GM18517 (cell line): Measurements from ENCODE around the gene HECTD1.
"Not testable (repeated sequence)": the region's sequence is repeated elsewhere in the genome, so short reads cannot be mapped to it uniquely, and the experiment has no call there.

Source experiments
- ATAC-seq: cut with Tn5 transposase; IDR thresholded peaks from one replicate; pipeline ENCODE4 v1.9.1; 2021; ENCODE audit warnings: mild to moderate bottlenecking, moderate library complexity; ENCODE audit not compliant: unreplicated experiment

Gene HECTD1

DNA sequence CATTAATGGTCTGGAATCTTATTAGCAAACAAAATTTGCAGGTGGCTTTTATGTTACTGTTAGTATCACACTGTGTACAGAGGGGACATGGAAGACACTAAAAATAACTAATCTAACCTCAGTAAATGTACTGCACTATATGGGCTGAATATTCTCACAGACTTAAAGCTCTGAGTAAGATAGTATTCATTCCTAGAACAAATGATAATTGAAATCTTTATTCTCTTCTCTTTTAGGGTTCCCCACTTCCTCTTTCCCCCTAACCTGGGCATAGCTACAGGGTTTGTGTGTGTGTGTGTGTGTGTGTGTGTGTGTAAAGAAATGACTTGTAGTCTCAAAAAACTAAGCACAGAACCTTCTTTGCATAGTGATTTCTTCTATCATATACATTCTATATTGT, 21.4 kb upstream of the HECTD1 start:
- peak; percentile 78 for ATAC-seq

DNA sequence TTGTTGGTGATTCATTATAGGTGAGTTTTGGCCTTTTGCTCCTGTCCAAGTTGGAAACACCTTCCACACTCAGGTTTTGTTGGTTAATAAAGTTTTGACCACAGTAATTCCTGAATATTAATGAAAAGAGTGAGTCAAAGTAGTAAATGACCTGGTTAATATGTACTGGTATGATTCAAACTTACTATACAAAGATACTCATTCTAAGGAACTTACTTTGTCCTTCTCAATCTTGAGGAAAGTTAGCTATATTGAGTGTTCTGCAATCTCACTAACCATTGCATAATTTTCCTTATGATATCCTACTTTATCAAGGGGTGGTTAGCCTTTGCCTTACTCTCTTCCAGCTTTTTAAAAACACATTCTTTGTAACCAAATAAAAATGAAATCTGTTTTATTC, 20.9 kb upstream of the HECTD1 start:
- no peak for ATAC-seq

DNA sequence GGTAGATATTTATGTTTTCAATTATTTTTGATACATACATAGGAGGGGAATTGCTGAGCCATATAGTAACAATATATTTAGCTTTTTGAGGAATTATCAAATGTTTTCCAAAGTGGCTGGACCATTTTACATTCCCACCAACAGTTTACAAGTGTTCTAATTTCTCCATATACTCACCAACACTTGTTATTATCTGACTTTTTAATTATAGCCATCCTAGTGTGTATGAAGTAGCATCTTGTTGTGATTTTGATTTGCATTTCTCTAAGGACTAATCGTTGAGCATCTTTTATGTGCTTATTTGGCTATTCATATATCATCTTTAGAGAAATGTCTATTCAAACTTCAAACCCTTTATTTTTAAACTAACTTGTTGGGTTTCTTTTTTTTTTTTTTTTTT, 17.2 kb upstream of the HECTD1 start:
- no peak for ATAC-seq

DNA sequence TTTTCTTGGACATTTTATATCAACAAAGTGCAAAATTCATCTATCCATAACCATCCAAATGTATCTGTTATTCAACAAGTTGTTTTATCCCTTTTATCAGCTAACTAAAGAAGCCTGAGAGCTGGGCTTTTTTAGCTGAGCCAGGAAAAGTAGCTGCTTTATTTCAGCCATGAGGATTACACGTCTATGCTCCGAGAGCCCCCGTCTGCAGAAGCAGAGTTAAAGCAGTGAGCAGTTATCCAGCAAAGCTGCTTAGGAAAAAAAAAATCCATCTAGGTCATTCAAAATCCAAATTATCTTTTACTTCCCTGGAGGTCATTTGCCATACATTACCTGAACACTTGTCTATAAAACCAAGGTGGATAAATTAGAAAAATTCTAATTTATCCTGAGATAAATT, 15.7 kb upstream of the HECTD1 start:
- ATAC-seq, result no peak

DNA sequence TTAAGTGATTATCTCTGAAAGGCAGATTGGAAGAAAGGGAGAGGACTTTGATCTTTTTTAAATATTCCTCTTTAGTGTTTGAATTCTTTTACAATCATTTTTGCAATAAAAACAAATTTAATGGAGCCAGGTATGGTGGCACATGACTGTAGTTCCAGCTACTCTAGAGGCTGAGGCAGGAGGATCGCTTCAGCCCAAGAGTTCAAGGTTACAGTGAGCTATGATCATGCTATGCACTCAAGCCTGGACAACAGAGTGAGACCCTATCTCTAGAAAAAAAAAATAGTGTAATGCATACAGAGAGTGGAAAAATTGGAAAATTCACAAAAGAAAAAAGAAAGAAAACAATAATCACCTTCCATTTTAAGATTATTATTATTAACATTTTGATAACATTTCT, 15.2 kb upstream of the HECTD1 start:
- ATAC-seq, result no peak

DNA sequence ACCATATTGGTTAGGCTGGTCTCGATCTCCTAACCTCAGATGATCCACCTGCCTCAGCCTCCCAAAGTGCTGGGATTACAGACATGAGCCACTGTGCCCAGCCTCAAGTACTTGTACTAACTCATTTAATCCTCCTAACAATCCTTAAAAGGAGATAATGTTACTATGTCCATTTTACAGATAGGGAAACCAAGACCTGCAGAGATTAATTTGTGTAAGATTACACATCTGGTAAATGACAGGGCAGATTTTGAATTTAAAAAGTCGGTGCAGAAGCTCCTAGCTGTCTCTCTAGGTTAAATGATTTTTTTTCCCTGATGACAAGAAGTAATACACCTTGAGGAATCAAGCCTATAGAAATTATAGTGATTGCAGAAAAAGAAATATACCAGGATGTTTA, 13.7 kb upstream of the HECTD1 start:
- ATAC-seq, result no peak

DNA sequence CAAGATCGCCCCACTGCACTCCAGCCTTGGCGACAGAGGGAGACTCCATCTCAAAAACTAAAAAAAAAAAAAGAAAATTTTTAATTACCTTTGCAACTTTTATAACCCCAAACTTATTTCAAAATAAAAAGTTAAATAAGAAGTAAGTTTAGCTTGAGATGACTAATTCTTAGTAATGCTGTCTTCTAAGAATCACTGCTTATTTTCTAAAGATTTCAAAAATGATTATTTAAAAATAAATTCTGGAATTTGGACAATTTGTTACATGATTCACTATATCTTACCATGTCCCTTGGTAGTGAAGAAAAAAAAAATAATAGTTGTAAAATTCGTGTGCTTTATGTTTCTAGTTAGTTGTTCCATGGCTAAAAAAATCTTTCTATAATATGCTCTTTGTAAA, 11.6 kb upstream of the HECTD1 start:
- ATAC-seq, result no peak

DNA sequence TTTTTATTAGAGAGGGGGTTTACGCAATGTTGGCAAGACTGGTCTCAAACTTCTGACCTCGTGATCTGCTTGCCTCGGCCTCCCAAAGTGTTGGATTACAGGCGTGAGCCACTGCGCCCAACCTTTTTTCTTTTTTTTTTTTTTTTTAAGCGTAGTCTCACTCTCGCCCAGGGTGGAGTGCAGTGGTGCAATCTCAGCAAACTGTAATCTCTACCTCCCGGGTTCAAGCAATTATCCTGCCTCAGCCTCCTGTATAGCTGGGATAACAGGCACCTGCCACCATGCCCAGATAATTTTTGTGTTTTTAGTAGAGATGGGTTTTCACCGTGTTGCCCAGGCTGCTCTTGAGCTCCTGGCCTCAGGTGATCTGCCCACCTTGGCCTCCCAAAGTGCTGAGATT, 8.8 kb upstream of the HECTD1 start:
- ATAC-seq, result no peak

DNA sequence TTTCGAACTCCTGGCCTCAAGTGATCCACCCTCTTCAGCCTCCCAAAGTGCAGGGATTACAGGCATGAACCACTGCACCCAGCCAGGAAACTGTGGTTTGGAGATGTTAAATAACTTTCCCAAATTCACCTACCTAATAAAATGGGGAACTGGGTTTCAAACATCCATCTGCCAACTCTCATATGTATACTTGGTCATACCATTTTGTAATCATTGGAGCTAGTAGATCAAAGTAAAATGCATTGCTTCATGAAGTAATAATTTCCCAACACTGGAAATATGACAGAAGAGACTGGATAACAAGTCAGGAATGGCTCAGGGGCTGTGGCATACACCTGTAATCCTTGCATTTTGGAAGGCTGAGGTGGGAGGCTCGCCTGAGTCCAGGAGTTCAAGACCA, 5.3 kb upstream of the HECTD1 start:
- ATAC-seq, result no peak

DNA sequence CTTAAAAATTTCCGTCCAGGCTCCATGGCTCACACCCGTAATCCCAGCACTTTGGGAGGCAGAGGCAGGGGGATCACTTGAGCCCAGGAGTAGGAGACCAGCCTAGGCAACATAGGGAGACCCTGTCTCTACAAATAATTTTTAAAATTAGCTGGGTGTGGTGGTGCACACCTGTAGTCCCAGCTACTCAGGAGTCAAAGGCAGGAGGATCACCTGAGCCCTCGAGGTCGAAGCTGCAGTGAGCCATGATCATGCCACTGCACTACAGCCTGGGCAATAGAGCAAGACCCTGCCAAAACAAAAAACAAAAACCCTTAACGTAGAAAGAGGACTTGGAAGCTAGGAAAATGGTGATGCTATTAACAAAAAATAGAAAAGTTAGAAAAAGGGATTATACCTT, 2.0 kb upstream of the HECTD1 start:
- ATAC-seq, result no peak

DNA sequence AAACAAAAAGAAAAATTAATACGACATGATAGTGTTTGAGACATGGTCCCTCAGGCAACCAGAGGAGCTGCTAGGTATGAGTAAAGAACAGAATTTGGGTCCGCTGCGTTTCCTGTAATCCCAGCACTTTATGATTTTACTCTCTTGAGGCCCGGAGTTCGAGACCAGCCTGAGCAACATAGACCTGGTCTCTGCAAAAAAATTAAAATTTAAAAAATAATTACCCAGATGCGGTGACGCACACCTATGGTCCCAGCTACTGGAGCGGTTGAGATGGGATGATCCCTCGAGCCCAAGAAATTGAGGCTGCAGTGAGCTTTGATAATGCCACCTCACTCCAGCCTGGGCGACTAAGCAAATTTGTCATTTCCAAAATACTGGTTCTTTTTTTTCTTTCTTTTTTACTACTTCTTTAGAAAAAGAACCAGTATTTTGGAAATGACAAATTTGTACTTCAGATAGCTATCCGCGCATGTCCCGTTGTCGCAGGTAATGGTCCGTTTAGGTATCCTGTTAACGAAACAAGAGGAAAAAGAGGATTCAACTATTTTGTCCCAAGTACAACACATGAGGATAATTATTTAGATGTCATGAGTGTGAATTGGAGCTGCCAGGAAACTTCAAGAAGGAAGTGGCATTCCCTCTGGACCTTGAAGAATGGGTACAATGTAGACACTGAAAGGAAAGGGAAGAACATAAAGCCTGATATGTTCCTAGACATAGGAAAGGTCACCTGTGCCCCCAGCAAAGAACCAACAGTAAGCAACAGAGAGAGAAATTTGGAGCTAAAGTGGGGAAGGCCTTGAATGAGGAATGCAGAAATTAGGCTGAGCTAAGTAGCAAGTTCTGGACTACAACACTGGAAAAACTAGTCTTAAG, 1.2 kb upstream of the HECTD1 start:
- ATAC-seq, result no peak

DNA sequence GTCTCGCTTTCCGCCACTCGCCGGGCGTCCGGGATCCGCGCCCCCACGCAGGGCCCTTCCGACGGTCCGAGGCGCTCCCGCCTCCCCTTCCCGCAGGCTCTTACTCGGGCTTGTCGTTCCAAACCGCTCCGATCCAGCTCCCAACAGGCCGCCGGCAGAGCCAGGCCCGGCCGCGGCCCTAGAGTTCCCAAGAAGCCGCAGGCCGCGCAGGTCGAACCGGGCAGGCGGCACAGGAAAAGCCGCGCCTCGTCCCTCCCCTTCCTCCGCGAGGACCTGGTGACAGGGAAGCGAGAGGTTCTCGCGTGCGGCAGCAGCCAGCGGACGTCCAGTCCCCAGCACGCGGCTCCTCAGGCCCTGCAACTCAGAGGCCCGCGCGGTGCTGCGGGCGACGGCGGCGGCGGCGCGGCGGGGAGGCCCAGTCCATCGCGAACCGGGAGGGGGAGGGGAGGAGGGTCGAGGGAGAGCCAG, 272 bp downstream of the HECTD1 start:
- peak; percentile 25 for ATAC-seq

DNA sequence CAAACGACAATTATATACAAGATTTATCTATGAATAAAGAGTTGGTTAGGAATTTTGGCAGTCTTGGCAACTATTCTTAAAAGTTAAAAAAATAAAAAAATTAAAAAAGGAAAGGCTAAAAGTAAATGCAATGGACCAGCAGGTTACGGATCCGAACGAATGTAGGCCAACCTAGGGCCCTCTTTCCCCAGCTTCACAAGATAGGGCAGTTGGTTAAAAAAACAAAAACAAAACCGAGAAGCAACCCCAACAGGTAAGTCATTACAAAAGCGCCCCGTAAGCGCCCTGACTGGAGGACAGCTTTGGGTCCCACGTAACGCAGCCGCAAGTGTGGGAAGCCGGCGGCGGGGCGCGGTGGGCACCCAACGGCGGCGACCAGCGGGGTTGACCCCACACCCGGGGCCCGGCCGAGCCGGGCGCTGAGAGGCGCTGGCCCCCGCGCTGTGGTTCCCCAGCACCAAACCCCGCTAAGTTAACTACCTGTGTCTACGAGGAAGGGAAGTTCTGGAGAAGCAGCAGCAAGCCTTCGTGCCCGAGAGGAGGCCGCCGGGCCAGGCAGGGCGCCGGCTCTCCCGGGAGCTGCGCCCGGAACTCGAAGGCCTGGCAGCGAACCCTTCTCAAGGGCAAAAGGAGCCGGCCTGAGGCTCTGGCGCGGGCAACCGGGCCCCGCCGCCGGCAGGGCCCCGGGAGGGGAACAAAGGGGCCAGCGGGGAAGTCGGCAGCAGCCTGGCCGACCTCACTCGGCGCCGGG, 882 bp downstream of the HECTD1 start:
- ATAC-seq, result peak; percentile 21

DNA sequence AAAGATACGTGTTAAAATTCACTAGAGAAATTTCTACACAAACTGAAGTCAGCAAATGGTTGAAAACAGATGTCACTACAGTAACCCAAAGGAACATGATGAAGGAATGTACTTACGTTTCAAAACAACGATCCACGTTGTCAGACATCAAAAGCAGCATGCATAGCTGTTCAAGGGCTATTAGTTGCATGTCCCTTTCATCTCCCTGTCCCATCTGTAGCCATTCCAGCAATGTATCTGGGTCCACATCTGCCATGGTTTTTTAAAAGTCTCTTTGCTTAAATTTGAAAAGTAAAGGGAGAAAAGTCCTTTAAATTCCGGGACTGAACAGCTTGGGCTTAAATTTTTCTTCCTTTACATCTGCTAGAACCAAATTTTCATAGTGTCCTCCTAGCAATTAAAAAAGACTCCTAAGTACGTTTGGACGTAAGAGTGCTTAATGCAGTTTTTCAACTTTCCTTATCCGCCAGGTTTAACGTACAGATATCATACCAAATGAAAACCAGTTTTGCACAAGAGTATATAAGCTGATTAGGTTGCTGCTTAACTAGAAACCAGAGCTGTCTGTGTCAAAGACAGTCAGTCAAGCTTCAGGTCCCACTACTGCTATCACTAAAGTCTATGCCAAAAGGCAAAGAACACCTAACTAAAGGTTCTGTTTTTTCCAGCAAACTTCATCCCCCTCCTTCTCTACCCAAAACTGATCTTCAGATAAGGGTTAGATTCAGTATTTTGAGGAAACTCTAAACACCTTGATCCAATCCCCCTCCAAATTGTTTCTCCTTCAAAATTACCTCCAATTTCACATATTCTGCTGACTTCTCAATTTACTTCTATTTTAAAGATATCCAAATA, 1.7 kb downstream of the HECTD1 start:
- no peak for ATAC-seq

DNA sequence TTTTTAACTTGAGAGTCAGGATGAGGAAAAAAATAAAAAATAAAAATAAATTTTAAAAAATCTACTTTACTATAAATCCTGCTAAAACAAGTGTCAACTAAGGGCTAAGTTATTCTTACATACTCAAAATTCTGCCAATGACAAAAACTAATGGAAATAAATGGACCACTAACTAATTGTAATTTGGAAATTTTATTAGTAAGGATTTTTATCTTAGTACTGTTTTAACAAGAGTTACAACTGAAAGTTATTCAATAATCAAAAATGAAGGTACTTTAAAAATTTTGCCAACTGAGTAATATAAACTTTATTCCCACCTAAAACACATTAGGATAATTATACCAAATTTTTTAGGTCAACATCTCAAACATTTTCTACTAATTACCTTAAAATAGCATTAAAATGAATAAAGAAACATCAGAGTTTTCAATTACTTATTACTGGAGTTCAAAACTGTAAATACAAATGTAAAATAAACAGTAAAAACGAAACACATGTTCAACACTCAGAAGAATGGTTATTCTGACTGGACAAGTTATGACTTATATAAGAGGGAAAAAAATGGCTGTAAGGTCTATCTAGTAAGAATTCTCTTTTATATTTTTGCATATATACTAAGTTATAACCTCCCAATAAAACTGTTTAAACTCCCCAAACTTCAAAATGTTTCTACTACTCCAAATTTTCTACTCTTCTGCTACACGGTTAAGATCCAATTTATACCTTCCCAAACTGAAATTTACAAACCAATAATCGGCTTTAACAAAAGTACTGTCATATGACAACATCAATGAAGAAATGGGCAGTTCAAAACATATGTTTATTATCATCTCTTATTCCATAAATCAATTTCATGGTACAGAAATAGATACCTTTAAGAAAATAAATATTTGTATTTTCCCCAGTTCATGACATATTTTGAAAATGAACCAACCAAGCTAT, 2.7 kb downstream of the HECTD1 start:
- no peak for ATAC-seq

DNA sequence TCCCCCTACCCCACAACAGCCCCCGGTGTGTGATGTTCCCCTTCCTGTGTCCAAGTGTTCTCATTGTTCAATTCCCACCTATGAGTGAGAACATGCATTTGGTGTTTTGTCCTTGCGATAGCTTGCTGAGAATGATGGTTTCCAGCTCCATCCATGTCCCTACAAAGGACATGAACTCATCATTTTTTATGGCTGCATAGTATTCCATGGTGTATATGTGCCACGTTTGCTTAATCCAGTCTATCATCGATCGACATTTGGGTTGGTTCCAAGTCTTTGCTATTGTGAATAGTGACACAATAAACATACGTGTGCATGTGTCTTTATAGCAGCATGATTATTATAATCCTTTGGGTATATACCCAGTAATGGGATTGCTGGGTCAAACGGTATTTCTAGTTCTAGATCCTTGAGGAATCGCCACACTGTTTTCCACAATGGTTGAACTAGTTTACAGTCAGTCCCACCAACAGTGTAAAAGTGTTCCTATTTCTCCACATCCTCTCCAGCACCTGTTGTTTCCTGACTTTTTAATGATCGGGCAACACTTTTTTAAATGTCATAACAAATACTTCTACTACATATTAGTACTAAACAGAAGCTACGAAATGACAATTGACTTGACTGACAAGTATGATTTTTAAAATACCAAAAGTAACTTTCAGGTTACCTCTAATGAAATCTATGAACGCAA, 3.5 kb downstream of the HECTD1 start:
- not testable (repeated sequence) for ATAC-seq

DNA sequence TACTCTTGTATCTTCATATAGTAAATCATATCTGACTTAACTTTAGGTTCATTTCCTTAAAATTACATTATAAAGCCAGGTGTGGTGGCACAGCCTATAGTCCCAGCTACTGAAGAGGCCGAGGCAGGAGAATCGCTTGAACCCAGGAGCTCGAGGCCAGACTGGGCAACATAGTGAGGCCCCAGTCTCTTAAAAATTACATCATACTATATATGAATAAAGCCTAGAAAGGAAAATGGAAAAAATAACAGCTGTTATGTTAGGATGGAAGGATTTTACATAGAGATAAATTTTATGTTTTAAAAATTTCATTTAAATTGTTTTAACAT, 4.2 kb downstream of the HECTD1 start:
- ATAC-seq, result no peak

DNA sequence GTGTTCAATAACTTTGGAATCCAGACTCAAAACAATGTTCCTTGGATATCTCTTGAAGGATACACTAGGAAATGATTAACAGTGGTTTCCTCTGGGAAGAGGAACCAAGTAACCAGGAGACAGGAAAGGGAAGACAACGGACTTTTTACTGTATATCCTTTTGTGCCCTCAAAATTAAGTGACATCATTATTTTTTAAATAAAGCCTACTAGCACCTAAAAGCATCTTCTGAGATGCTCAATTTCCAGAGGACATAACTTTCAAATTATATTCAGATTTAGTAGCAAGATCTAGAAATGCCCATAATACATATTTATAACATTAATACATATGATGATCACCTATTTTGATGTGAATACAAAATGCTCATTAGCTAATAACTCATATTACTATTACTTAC, 6.5 kb downstream of the HECTD1 start:
- no peak for ATAC-seq

DNA sequence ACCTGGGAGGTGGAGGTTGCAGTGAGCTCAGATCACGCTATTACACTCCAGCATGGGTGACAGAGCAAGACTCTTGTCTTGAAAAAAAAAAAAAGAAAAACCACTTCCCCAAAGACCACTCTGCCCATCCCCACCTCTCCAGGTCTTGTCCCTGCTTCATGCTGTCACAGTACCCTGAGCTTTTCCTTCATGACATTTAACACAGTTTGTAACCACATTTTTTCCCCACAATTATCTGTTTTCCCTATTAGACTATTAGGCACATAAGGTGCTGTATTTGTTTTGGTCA, 6.9 kb downstream of the HECTD1 start:
- no peak for ATAC-seq

DNA sequence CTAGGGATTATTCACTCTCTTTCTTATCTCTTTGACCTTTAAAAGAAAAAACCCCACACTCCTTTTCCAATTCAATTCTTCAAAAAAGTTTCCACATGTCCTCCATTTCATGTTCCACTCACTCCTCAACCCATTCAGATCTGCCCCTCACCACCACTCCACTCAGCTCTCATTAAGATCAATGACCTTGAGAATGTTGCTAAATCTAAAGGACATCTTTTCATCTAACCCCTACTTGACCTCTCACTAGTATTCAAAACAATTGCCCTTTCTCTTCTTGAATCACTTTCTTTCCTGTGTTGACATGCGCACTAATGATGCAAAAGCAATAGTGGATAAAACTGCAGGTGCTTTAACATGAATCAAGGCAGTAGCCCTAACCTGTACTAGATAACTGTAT, 9.9 kb downstream of the HECTD1 start:
- no peak for ATAC-seq
